NOMO-1 treated with dmso at 0.1 percent for 144 hours (cell line): ENCODE measurements around the gene CDH4.
"Not testable (repeated sequence)": the region's sequence is repeated elsewhere in the genome, so short reads cannot be mapped to it uniquely, and the experiment has no call there.

Source experiments
- DNase-seq: peaks from one replicate; lab custom pipeline; 2025; ENCODE audit not compliant: unreplicated experiment; lab: John Stamatoyannopoulos, UW

CDH4 gene

DNA sequence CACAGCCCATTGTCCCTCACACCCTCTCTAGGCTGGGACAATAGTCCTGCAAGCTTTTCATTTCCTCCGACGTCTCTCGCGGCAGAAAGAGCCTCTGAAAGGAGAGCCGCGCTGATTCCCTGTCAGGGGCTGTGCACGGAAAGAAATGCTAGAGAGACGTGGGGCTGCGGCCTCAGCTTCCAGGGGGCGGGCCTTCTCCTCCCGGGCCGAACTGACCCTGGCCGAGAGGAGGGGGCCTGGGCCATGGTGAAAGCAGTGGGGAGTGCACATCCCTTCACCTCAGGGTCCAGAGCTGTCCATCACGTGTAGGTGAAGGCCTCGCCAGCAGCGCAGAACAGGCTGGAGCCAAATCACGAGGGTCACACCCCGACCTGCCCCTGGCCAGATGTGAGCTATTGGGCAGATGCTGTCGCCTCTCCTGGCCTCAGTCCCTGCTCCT, 593.2 kb downstream of the CDH4 start:
- DNase-seq = no peak

- no peak for DNase-seq
Measured at GRCh38 chr20:61846074-61846473, 594.0 kb downstream of the CDH4 start.

GRCh38 chr20:61846741-61847419, 594.8 kb downstream of the CDH4 start:
- no peak for DNase-seq

DNA sequence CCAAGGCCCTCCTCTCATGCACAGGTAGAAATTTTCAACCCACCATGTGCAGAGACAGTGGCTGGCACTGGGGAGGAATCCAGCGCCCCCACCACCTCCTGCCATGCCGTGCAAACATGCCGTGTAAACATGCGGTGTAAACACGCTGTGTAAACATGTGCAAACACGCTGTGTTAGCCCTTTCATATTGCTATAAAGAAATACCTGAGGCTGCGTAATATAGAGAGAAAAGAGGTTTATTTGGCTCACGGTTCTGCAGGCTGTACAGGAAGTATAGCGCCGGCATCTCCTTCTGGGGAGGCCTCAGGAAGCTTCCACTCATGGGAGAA, 595.3 kb downstream of the CDH4 start:
- DNase-seq = no peak

- DNase-seq = no peak
Measured at GRCh38 chr20:61847986-61848385, 595.9 kb downstream of the CDH4 start.

- no peak for DNase-seq
Measured at GRCh38 chr20:61848851-61849250, 596.8 kb downstream of the CDH4 start.

- DNase-seq = no peak
Measured at GRCh38 chr20:61849376-61849775, 597.3 kb downstream of the CDH4 start.

DNA sequence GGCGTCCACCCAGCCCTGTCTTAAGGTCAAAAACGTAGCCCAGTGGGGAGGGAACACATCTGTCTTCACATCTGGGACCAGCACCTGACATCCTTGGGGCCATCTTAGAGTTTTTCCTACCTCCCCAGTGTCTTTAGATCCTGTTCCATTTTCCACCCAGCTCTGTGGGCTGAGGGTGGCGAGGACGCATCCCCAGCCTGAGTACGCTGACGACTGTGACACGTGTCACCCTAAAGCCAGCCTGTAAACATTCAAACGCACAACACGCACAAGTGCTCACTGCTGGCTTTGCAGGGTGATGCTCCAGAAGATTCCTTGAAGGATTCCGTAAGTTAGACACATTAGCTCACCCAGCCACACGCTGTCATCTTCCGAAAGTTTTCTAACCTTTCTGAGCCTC, 597.8 kb downstream of the CDH4 start:
- no peak for DNase-seq

GRCh38 chr20:61850457-61850856, 598.4 kb downstream of the CDH4 start:
- no peak for DNase-seq

GRCh38 chr20:61850926-61851900, 599.2 kb downstream of the CDH4 start:
- DNase-seq = no peak

DNA sequence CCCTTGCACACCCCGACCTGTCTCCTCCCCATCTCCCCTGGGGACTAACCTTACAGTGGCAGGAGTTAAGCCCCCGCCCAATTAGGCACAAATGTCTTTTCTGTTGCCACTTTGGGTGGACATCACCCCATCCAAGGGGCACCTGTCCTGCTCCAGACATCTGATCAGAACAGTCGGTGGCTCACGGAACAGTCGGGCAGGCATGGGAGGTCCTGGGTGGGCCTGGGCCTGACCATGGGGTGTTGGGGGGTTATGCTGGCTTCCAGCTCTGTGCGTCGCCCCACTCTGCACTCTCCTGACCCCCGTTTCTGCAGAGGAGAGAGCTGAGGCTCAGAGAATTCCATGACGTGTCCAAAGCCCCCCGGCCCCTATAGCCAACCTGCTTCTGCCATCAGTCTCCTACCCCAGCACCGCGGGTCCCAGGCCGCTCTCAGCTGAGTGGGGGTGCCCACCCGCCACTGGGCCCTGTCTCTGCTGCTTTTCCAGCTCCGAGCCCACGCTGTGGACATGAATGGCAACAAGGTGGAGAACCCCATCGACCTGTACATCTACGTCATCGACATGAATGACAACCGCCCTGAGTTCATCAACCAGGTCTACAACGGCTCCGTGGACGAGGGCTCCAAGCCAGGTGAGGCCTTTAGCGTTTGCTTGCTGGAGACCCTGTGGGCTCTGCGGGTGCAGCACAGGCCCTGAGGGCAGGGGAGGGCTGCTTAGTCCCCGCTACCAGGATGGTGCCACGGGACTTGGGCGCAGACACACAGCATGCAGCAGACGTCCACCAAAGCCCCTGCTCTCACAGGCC, 600.4 kb downstream of the CDH4 start:
- no peak for DNase-seq

DNA sequence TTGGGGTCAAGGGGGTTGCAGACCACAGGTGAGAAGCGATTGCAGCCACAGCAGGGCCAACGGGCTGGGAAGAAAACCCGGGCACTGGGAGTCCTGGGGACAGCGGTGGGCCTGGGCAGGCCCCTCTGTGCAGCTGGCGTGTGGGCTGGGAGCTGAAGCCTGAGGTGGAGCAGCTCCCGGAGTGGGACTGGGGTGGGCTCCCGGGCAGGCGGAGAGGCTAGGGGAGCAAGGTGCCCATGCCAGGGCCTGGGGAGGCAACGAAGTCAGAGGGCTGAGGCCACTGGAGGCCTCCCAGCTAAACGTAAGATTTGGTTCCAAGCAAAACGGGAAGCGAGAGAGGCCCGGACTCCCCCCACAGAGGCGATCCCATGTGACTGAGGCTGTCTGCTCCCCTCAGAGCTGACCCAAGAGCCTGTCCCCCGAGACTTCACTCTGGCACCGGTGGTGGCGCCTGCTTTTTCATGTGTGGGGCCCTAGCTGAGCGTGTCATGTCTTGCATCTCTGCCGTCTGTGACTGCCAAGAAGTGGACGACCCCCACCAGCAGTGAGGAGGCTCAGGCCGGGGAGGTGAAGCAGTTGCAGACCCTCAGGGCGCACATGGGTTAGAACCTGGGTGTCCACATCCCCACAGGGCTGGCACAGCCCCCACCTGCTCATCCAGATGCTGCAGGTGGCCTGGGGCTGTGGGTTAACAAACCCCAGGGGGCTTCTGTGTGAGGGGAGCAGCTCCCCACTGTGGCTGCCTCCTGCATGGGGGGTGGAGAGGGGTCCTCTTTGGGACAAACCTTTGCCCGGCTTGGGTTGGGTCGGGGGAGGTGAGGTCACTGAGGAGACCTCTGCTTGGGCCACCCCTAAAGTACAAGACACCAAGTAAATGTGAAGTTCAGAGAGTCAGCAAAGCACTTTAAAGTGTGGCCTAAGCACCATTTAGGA, 601.3 kb downstream of the CDH4 start:
- no peak for DNase-seq

DNA sequence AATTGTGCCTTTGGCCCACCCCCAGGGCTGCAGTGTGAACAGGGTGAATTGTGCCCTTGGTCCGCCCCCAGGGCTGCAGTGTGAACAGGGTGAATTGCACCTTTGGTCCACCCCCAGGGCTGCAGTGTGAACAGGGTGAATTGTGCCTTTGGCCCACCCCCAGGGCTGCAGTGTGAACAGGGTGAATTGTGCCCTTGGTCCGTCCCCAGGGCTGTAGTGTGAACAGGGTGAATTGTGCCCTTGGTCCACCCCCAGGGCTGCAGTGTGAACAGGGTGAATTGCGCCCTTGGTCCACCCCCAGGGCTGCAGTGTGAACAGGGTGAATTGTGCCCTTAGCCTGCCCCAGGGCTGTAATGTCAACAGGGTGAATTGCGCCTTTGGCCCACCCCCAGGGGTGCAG, 602.5 kb downstream of the CDH4 start:
- not testable (repeated sequence) for DNase-seq

- DNase-seq = no peak
Measured at GRCh38 chr20:61855286-61855685, 603.2 kb downstream of the CDH4 start.

- no peak for DNase-seq
Measured at GRCh38 chr20:61856626-61857413, 604.8 kb downstream of the CDH4 start.

DNA sequence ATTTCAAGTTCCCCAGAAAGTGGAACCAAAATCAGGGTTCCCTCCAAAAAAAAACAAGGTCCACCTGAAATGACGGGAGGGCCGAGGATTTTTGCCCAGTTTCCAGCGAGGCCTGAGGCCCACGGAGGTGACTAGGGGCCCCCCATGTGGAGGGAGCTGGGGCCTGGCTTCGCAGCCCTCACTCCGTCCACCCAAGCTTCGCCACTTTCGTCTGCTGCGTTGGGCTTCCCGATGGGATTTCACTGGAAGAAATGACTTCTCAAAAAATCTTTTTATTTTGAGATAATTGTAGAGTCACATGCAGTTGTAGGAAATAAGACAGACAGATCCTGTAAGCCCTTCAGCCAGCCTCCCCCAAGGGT, 605.3 kb downstream of the CDH4 start:
- no peak for DNase-seq

DNA sequence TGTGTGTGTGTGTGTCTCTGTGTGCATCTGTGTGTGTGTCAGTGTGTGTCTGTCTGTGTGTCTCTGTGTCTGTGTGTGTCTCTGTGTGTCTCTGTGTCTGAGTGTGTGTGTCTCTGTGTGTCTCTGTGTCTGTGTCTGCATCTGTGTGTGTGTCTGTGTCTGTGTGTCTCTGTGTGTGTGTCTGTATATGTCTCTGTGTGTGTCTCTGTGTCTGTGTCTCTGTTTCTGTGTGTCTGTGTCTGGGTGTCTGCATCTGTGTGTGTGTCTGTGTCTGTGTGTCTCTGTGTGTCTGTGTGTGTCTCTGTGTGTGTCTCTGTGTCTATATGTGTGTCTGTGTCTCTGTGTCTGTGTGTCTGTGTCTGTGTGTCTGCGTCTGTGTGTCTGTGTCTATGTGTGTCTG, 605.8 kb downstream of the CDH4 start:
- DNase-seq = no peak

- DNase-seq = no peak
Measured at GRCh38 chr20:61859767-61860166, 607.7 kb downstream of the CDH4 start.

DNA sequence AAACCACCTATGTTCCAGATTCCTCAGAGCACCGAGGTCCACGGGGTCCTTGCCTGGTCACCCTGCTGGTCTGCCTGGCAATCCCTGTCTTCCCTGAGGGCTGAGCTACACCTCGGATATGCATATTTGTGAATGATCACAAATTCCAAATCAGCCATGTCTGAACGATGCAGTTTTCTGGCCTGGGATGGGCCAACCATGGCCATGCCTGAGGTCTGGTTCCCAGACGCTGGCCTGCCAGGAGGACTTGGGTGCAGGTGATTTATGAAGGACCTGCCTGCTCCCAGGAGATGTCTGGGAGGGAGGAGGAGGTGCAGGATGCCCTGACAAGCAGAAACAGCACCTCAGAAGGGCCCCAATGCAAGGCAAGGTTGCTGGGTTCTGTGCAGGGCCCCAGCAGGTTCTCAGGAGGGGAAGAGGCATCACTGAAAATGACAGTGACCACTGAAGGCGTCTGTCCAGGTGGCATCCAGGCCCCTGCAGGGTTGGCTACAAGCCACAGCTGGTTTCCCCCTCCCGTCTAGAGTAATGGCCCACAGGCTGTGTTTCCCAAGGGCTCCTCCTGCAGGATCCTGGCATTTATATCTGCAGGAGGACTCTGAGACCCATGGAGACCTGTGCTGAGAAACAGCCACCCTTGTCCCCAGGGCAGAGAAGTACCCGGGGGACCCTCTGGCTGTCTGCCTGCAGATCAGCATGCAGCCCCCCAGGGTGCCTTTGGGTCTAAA, 608.4 kb downstream of the CDH4 start:
- DNase-seq = no peak
